Measurements from ENCODE around the gene ANK3.
"Not testable (repeated sequence)": the region's sequence is repeated elsewhere in the genome, so short reads cannot be mapped to it uniquely, and the experiment has no call there.

ANK3 gene

DNA sequence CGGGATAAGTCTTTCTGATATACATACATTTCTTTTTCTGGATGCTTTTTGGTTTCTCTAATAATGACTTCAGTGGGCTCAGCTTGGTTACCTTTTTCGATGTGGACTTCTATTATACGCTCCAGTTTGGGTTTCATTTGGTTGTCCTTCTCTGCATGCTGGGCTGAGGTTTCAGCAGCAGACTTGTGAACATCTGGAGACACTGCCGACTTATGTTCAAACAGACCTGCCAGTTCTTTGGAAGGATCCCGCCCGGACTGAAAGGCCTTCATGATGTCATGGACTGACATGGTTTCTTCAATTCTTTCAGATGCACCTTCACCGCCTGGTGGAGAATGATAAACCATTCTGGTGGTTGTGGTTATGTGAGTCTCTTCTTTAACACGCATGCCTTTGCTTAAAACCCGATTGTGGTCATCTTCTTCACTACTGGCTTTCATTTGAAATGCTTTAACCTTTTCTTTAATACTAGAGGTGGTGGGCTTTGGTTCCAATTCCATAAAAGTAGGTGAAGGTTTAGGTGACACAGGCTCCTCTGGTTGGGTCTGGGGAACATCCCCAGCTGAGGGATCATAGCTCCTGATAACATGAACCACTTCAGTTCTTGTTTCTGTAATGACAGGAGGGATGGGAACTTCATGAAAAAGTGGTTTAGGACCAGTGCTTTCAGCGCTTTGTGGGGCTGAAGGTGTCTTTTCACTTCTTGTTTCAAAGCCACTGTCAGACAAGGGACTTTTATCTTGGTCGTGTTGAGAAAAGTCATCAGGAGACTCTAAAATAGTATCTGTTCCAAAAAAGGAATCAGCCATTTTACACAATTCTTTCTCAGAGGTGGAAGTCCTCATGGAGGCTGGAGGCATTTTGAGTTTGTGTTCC is 315.7 kb downstream of the ANK3 start:
- no peak for DNase-seq

DNA sequence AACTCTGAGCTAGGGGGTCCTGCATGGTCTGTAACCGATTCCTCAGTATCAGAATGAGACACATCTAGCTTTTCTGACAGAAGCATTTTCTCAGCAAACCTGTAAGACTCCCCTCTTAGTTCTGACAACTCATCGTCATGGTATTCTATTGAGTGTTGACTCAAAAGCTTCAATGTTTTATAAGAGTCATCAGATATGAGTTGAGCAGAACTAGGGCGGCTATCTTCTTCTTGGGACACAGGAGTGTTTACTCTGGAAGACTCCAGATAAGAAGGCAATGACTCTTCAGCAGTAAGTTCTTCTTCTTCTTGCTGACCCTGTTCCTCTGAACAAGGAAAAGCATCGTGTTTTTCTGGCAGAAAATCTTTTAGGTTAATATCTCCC is 316.3 kb downstream of the ANK3 start:
- DNase-seq: no peak

DNA sequence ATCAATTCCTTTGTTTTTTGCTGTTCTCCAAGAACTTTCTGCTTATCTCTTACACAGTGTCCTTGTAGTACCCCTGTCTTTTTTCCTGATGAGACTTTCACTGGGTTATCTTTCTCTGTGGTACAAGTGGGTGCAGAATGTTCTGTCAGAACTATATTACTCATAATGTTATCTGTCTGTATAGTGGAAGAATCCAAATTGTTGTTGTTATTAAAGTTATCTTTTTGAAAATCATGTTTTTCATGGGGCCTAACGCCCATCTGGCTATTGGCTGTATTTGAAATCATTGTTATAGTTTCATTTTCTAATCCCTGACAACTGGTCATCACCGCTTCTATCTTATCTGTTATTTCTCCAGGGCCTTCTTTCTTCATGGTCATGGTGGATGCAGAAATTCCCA is 320.4 kb downstream of the ANK3 start:
- no peak for DNase-seq

DNA sequence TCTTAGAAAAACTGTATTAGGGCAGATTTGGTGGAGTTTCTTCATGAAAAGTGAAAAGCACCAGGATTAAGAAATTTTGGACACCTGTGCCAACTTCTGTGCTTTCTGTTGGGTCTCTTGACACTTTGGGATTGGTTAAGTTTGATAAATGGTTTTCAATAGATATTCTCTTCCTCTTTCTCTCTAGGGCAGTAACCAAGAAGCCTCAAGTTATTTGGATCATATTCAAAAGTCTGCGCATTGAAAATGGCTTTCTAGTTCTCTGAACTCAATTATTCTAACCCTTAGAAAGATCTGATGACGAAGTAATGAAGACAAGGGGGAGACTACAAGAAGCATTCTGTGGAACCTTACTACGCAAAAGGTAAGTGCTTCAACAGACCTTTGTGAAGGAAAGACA is 339.3 kb downstream of the ANK3 start:
- DNase-seq: no peak

DNA sequence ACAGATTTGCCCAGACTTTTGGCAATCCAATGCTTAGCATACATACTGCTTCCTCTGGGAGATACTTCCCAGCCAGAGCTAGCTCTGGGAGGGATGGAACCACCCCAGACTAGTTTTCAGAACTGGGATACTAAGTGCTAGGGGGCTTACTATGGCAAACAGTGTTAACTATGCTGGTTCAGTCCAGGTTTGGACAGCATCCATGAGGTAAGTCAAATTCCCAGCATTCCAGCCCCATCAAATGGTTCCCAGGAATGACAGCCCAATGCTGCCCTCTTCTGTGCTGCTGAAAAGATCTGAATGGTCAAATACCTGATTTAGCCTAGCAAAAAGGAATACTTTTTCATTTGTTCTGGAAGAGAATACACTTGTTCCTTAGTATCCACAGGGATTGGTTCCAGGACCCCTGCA is 341.6 kb downstream of the ANK3 start:
- DNase-seq: no peak

DNA sequence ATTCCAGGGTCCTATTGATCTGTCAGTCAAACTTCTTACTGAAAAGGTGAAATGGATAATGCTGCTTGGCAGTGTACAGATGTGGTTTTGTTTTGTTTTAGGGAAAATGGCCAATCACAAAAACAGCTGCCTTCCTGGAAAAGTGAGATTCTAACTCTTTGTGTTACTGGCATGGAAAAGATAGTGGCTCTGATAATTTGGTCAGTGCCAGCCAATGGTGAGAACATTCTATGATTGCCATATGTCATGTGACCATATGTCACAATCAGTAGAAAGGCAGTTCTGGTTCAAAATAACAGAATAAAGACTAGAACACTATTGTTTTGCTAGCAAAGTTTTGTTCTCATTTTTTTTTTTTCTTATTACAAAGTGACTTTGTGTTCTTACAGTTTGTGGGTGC is 344.1 kb downstream of the ANK3 start:
- no peak for DNase-seq

DNA sequence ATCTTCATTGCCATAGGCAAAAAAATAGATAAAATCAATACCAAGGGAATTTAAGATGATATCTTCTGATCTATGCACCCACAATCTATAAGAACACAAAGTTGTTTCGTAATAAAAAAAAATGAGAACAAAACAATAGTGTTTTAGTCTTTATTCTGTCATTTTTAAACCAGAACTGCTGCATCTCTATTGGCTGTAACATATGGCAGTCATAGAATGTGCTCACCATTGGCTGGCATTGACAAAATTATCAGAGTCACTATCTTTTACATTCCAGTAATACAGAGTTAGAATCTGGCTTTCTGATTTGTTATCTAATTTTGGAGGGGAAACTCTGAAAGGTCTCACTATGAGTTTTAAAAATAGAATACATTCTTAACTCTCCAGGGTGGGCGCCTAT is 344.7 kb downstream of the ANK3 start:
- DNase-seq: no peak

DNA sequence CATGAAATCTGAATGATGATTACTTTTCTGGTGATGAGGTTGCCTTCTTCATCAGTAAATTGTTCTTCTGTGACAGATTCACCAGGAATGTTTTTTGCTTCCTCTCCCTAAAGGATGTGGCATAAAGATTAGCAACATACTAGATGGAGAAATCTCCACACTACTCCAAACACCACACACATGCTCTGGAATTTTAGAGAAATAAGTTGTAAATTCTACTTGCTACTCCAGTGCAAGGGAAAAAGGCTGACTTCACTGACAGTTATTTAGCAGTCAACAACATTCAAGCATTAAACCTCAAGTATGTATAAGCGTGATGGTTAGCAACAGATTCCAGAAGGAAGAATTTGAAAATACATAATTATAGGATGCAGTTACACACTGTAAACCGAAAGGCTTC is 345.4 kb downstream of the ANK3 start:
- DNase-seq: no peak

DNA sequence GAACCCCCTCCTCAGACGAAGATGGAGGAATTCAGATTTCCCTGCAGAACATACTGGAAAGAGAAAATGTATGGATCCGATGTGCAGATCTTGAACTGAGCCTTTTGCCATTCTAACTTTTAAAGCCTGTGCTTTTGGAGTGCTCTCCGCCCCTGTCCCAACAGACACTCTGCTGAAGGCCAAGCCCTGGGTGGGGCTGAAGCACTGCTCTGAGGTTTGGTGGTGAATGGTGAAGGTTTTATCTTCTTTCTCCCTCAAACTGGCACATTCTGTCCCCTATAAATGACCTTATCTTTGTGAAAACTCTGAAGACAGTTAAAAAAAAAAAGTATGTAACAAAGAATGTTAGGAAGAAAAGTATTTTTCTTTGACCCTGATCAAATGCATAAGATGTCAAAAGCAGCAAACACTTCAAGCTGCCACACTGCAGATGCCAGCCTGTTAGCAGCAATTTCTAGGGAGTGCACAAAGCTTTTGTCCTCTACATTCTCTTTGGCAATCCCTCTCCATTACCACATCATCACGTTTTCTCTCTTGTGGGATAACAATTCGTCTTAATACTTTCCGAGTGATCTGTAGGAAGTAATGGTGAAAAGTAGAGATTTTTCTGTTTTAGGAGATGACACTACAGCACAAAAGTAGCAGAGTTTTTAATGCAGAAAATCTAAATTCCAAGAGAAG is 346.0 kb downstream of the ANK3 start:
- DNase-seq: no peak

DNA sequence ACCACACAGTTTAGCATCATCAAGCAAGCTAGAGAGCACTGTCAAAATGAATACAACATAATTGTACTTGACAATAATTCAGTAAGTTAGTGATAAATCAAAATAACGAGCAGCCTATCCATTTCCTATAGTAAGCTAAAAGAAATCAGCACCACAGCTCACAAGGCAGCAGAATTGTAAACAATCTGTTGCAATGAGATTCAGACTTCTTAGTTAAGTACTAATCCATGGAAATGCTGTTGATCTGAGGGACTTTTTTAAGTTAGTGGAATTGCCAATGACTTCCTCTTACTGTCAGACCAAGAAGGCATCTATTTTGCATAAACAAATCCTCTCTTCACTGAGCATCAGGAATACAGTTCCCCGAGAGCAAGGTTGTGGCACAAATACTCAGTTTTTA is 346.8 kb downstream of the ANK3 start:
- no peak for DNase-seq

DNA sequence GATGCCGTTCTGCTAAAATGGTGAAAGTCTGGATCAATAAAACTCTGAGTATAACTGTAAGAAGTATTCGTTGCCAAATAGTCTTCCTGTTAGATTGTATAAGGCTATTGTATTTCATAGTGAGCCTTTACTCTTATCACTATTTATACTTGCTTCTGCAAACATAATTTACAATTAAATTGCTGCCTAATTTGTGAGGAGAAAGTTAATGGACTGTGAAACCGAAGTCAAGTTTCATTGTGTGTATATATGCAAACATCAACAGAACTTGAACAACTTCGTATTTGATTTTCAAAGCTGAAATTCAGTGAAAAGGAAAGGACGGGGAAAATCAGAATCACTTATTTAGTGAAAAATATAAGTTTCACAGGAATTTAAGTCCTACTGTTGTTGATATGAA is 347.4 kb downstream of the ANK3 start:
- DNase-seq: no peak

DNA sequence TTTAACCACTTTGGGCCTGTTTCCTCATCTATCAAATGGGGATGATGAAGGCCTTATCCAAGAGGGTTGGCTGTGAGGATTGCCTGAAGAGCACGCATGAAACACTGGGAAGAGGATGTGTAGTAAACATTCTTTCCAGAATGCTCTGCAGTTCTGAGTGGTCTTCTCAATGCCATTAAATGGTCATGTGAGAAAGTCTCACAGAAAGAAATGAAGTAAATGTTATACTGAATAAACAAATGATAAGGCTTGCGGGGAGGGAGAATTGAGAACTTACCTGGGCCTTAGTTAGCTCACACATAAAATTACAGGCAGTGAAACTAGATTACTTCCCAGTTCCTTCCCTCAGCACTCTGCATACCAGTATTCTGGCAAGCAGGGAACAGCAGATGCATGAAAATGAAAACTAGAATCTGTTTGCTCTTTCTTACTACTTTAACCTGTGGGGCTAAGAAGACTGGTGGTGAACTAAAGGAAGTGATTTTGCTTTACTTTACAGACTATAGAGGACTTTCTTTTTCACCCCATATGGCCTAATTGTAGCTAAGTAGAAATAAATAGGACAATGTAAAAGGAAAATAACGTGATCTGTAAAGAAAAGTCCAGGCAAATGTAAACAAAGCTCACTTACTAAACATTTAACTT is 348.1 kb downstream of the ANK3 start:
- DNase-seq: no peak

DNA sequence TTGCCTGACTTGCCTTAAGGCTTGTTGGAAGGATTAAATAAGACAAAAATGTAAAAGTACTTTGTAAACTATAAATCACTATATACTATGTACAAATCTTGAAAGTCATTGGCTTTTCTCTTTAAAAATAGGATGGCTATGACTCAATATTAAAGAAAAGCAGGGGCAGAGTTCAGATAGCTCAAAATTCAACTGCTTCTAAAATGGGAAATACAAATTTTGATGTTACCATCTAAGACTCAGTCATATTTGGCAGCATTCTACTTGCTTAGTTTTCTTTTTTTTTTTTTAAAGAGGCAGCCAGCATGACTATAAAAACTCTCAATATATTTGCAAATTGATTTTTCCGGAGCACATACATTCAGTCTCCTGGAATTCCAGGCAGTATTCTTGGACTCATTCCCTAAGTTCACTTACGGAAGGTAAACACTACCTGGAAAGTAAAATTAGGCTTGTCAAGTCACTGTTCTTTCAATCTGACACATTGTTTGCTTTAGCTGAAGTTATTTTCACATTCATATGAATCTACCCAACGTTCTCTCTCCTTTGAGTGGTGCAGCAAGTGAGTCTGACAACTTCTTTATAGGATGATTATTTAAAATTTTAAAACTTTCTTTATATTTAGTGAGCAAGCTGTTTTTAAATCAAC is 349.5 kb downstream of the ANK3 start:
- no peak for DNase-seq

DNA sequence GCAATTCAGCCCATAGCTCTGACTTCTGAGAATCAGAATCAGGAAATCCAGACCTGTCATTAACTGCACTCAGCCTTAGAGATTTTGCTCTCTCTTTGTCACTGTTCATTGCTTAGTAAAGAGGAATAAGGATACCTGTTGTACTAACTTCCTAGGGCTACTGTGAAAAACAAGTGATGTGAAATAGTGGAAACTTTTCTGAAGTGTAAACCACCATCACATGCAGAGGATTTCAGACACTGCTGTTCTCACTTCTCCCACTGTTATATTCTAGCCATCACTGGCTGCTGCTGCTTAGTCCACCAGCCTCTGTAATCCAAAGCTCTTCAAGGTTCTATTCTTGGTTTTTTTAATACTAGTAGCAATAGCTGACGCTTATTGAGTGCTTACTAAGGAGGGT is 353.7 kb downstream of the ANK3 start:
- DNase-seq: no peak

DNA sequence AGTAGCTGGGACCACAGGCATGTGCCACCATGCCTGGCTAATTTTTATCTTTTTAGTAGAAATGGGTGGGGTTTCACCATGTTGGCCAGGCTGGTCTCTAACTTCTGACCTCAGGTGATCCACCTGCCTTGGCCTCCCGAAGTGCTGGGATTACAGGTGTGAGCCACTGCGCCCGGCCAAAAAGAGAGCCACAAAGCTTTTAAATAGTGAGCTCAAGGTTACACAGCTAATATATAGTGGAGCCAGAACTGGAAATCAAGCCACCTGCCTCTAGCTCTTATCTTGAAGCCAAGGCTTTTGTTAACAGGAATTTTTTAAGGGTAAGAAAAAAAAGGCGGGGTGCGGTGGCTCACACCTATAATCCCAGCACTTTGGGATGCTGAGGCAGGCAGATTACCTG is 354.3 kb downstream of the ANK3 start:
- DNase-seq: not testable (repeated sequence)

DNA sequence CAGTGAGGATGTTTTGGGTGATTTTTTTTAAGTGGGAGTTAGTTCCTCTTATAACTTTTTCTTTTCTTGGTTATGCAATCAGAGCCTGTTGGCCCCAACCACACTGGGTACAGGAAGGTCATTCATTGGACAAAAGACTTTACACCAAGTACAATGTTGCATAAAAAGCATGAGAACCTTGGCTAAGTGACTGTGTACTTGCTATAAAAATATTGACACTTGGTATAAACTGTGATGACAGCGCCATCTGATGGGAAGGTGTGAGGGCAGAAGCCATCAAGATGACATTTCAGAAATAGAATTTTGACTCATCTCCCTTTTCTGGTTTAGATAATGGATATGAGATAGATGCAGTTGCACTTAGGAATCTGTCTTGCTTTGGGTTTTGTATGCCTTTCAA is 357.0 kb downstream of the ANK3 start:
- no peak for DNase-seq

DNA sequence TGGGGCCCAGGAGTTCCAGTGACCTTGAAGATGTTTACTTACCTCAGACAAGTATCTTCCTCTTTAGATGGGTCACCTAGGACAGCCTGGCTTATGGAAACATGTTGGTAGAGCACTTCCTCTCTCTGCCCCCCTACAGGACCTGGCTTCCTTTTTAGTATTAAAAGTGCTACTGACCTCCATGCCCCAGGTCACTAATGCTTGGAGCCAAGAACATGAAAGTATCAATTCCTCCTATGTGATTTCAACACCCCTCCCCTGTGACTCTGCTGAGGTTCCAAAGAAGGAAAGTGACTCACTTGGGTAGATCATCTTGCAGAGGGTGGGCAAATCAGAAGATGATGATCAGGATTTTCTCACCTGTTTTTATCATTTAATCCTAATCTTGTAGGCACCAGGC is 358.0 kb downstream of the ANK3 start:
- DNase-seq: no peak

DNA sequence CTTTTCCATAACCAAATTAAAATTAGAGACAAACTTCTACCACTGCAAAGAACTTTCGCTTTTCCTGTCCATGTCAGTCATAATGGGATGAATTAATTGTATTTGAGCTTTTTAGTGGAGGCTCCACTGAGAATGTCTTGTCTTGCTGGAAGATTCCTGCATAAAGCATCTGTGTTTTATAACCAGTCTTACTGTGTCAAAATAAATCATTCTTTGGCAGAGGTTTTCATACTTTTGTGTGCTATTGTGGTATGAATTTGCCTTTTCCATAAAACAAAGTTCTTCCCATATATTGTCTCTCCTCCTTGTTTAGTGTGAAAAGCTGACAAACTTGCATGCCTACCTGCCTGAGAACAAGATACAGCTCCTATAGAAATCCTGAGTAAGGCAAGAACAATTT is 358.5 kb downstream of the ANK3 start:
- DNase-seq: no peak

DNA sequence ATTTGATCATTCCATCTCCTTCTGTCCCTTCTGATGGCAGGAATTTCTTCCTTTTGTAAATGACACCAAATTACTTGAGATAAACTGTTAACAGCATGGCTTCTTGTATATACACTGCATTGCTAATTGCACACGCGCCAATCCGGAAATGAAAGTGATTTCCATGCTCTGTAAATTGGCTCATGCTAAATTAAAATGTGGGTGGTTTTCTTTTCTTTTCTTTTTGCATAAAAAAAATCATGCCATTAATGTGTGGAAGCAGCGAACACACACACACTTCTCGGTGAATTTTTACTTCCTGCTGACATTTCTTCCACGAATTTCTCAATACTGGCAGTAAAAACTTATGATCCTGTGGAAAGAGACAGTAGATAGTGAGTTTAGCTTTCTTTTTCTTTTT is 360.2 kb downstream of the ANK3 start:
- DNase-seq: no peak

DNA sequence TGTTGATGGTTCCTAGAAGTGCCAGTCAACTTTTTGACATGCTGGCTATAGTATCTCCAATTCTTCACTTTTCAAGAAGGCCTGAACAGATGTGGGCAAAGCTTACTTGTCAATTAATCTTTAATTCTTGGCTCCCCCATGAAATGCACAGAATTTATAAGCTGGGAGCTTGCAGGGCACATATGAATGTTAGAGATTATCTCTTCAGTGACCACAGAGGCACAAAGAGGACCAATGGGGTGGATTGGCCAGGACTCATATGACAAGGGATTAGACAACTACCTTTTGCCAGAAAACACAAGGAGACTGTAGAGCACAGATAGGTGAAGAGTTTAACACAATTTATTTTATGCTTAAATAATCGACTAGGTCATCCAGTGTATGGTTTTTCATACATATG is 361.6 kb downstream of the ANK3 start:
- DNase-seq: no peak

DNA sequence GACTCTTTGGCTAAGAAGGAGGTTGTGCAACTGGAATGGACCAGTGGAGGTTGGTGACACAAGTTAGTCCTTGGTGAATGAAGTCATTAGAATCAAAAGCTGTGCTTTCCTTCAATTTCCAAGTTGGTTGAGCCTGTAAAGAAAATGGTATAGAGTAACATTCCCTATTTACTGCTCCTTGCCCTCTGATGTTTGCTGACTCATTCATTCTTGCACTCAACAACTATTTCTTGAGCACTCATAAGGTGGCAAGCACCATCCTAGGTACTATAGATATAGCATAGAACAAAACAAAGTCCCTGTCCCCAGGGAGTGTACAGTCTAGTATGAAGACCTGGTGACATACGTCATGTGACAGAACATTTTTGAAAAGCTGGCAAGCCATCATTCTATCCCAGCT is 364.4 kb downstream of the ANK3 start:
- DNase-seq: no peak

DNA sequence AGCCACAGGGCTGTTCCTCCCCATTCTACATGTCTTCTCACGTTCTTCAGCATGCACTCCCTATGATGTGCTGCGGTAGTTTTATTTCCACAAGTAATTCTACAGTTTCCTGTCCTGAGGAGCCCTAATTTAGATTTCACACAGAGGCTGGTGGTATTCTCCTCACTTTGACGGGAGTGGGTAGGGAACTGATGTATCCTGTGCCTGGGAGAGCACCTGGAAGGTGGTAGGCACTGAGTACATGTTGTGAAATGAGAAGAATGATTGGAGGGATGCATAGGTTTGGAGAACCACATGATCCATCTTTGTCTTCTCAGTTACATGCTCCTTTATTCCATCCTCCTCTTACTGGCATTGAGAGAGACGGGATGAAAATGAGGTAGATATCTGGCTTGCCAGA is 365.2 kb downstream of the ANK3 start:
- DNase-seq: no peak

DNA sequence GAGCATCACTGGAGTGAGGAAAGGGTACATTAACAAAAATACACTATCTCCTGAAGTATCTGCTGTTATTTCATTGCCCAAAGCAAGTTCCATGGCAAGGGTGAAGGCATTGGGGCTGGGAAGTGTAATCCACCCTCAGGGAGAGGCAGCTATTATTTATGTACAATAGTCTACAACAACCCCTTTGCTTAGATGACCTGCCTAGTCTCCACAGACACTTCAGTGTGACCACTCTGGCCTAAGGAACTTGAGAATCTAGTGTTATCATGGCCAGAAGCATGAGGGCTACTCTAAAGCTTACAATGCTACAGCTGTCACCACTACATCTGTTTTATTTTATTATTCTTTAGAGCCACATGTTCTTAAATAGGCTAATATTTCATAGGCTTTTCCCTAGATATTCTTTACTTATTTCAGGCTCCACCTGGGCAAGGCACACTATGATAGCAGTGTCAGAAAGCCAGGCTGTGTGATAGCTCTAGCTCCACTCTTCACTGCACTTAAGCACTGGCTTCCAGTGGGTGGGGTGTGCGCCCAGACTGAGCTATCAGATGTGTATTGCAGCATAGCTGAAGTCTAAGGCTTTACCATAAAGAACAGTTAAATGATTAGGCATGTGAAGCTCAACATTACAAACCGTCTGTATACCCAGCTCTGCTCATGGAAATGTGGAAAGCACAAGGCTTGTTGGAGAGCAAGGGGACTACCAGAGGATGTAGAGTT is 366.4 kb downstream of the ANK3 start:
- no peak for DNase-seq

All from central memory CD4-positive, alpha-beta T cell (primary cell).